H1 (cell line): ENCODE data around the gene ZBTB4. TPM values are rescaled to one million over a fixed set of nuclear protein-coding genes. Genes with fewer than 3 reads are reported as not detected.

Experiments used
- CTCF ChIA-PET: fragments of 300-600 bp; sonication (Branson Sonifier 250); formaldehyde crosslinking; loops from one replicate; lab custom pipeline; 2021; ENCODE audit not compliant: partially characterized antibody; lab: Charles Lee
- POLR2A ChIA-PET: fragments of 300-600 bp; sonication (Branson Sonifier 250); formaldehyde crosslinking; loops from one replicate; lab custom pipeline; 2021; ENCODE audit warnings: inconsistent platforms; ENCODE audit not compliant: partially characterized antibody; lab: Charles Lee
- DNase-seq, 2 experiments: peaks; one replicate each; pipeline versions ENCODE4 v3.0.0 to v3.0.0-alpha.2; 2010 to 2022; ENCODE audit warnings: low spot score in 2 of 2, low read depth in 1 of 2, mixed read lengths in 1 of 2
- FAIRE-seq: peaks from 2 replicates; lab custom pipeline; 2011; peaks lifted over from hg19 to GRCh38; lab: Jason Lieb, UNC
- H2AFZ ChIP-seq: 2 replicates; pipeline ENCODE4 v1.8.1; 2012; ENCODE audit warnings: low read length, inconsistent platforms
- H2AK5ac ChIP-seq: 2 replicates; pipeline ENCODE4 v1.6.1; 2013; ENCODE audit warnings: low read depth, low read length
- H2BK120ac ChIP-seq: replicated peaks from 2 replicates; pipeline ENCODE3; 2013; ENCODE audit warnings: low read depth, low read length, inconsistent platforms
- H2BK12ac ChIP-seq: 2 replicates; pipeline ENCODE4 v1.6.1; 2013; ENCODE audit warnings: low read depth, low read length
- H2BK15ac ChIP-seq: 2 replicates; pipeline ENCODE4 v1.6.1; 2013; ENCODE audit warnings: low read length
- H2BK20ac ChIP-seq: 2 replicates; pipeline ENCODE4 v1.6.1; 2013; ENCODE audit warnings: low read length
- H2BK5ac ChIP-seq: 2 replicates; pipeline ENCODE4 v1.6.1; 2013; ENCODE audit warnings: low read depth, low read length
- H3K14ac ChIP-seq: 2 replicates; pipeline ENCODE4 v1.6.1; 2013; ENCODE audit warnings: inconsistent platforms; ENCODE audit not compliant: insufficient read length
- H3K18ac ChIP-seq: 2 replicates; pipeline ENCODE4 v1.6.1; 2013; ENCODE audit warnings: low read length; ENCODE audit errors: extremely low read depth
- H3K23ac ChIP-seq: 2 replicates; pipeline ENCODE4 v1.6.1; 2013; ENCODE audit warnings: inconsistent platforms; ENCODE audit not compliant: insufficient read length
- H3K23me2 ChIP-seq: 2 replicates; pipeline ENCODE4 v1.6.1; 2013; ENCODE audit warnings: low read depth, low read length
- H3K27ac ChIP-seq: 2 replicates; pipeline ENCODE4 v1.6.1; 2011; ENCODE audit warnings: low read depth, low read length, inconsistent platforms
- H3K27me3 ChIP-seq, 4 experiments: replicated peaks in 1 of 4; 1 replicate in 1 of 4; 2 replicates in 3 of 4; pipeline versions ENCODE4 v1.6.1 to v1.8.1; 2011 to 2013; ENCODE audit warnings: low read length in 3 of 4, mild to moderate bottlenecking in 3 of 4, inconsistent platforms in 2 of 4, mixed read lengths in 2 of 4, moderate library complexity in 1 of 4; ENCODE audit not compliant: control insufficient read depth in 3 of 4, insufficient read depth in 3 of 4; ENCODE audit errors: extremely low read depth in 1 of 4
- H3K36me3 ChIP-seq, 4 experiments: 2 replicates each; pipeline versions ENCODE4 v1.6.1 to v1.8.1; 2011 to 2013; ENCODE audit warnings: mild to moderate bottlenecking in 4 of 4, low read length in 3 of 4, moderate library complexity in 2 of 4, control low read depth in 1 of 4, inconsistent platforms in 1 of 4; ENCODE audit not compliant: insufficient read depth in 4 of 4, control insufficient read depth in 2 of 4
- H3K4ac ChIP-seq: replicated peaks from 2 replicates; pipeline ENCODE3; 2013; ENCODE audit warnings: low read length, low read depth, mixed read lengths, inconsistent platforms; ENCODE audit not compliant: insufficient read length
- H3K4me1 ChIP-seq, 4 experiments: replicated peaks in 1 of 4; 1 replicate in 1 of 4; 2 replicates in 3 of 4; pipeline versions ENCODE4 v1.6.1 to v1.8.1; 2011 to 2013; ENCODE audit warnings: low read length in 3 of 4, inconsistent platforms in 2 of 4, mixed read lengths in 1 of 4; ENCODE audit not compliant: insufficient read depth in 4 of 4, control insufficient read depth in 3 of 4
- H3K4me2 ChIP-seq, 2 experiments: 2 replicates each; pipeline versions ENCODE4 v1.6.1 to v1.8.1; 2011 to 2013; ENCODE audit warnings: low read depth in 2 of 2, low read length in 2 of 2, control low read depth in 1 of 2, inconsistent platforms in 1 of 2, mild to moderate bottlenecking in 1 of 2; ENCODE audit not compliant: insufficient read depth in 1 of 2
- H3K4me3 ChIP-seq, 4 experiments: fragments of 200-600, 300-600 bp in 1 of 4; sonication (generic), shearing (Covaris generic), sonication (Bioruptor Twin) in 1 of 4; 2 replicates each; pipeline versions ENCODE4 v1.5.1 to v1.8.1; 2011 to 2016; ENCODE audit warnings: low read length in 4 of 4, low read depth in 3 of 4, control low read depth in 2 of 4, inconsistent platforms in 2 of 4, mild to moderate bottlenecking in 2 of 4, mixed read lengths in 1 of 4, moderate library complexity in 1 of 4; ENCODE audit not compliant: insufficient read depth in 2 of 4; ENCODE audit errors: extremely low read depth in 1 of 4
- H3K56ac ChIP-seq: replicated peaks from 2 replicates; pipeline ENCODE3; 2013; ENCODE audit warnings: low read depth, mild to moderate bottlenecking, mixed read lengths, low read length, inconsistent platforms; ENCODE audit not compliant: insufficient read length
- H3K79me1 ChIP-seq: 2 replicates; pipeline ENCODE4 v1.6.1; 2013; ENCODE audit warnings: low read depth, low read length, control low read depth
- H3K79me2 ChIP-seq, 2 experiments: 2 replicates each; pipeline versions ENCODE4 v1.6.1 to v1.8.1; 2012 to 2013; ENCODE audit warnings: low read length in 2 of 2, mild to moderate bottlenecking in 2 of 2, inconsistent platforms in 1 of 2; ENCODE audit not compliant: insufficient read depth in 2 of 2, control insufficient read depth in 1 of 2
- H3K9ac ChIP-seq, 4 experiments: replicated peaks in 1 of 4; 1 replicate in 1 of 4; 2 replicates in 3 of 4; pipeline versions ENCODE4 v1.6.1 to v1.8.1; 2011 to 2013; ENCODE audit warnings: low read depth in 3 of 4, low read length in 3 of 4, control low read depth in 2 of 4, mild to moderate bottlenecking in 2 of 4, moderate library complexity in 2 of 4, inconsistent platforms in 1 of 4; ENCODE audit errors: extremely low read depth in 1 of 4
- H3K9me3 ChIP-seq, 2 experiments: 2 replicates each; pipeline versions ENCODE4 v1.6.1 to v1.8.1; 2012 to 2013; ENCODE audit warnings: mild to moderate bottlenecking in 2 of 2, moderate library complexity in 2 of 2, control low read depth in 1 of 2, inconsistent platforms in 1 of 2, low read depth in 1 of 2, low read length in 1 of 2, mixed read lengths in 1 of 2; ENCODE audit not compliant: insufficient read depth in 2 of 2
- H4K20me1 ChIP-seq, 2 experiments: replicated peaks in 1 of 2; 2 replicates each; pipeline versions ENCODE3 to v1.8.1; 2011 to 2013; ENCODE audit warnings: inconsistent platforms in 2 of 2, low read length in 2 of 2, mild to moderate bottlenecking in 1 of 2; ENCODE audit not compliant: insufficient read depth in 2 of 2, control insufficient read depth in 1 of 2
- H4K5ac ChIP-seq: 2 replicates; pipeline ENCODE4 v1.6.1; 2013; ENCODE audit warnings: low read length, low read depth, mixed read lengths, inconsistent platforms; ENCODE audit not compliant: insufficient read length
- H4K8ac ChIP-seq: 2 replicates; pipeline ENCODE4 v1.8.0; 2013; ENCODE audit warnings: mild to moderate bottlenecking, moderate library complexity, low read length, inconsistent platforms; ENCODE audit not compliant: insufficient read depth; ENCODE audit errors: extremely low read depth
- H4K91ac ChIP-seq: replicated peaks from 2 replicates; pipeline ENCODE3; 2013; ENCODE audit warnings: low read length, mixed read lengths, inconsistent platforms; ENCODE audit not compliant: insufficient read length
- JUN ChIP-seq: IDR thresholded peaks from 2 replicates; pipeline ENCODE4 v1.6.1; 2011; ENCODE audit warnings: low read depth, mild to moderate bottlenecking, improper control_type of control experiment, low read length
- WGBS, 2 experiments: shearing (Covaris generic) in 1 of 2; methylation state at CpG; one replicate each; pipeline versions ENCODE4 v1.1.6 to v1.1.7; 2013 to 2015; ENCODE audit warnings: low lambda C conversion rate in 2 of 2, mixed read lengths in 2 of 2, inconsistent platforms in 1 of 2, low coverage in 1 of 2, missing lambda C conversion rate in 1 of 2; ENCODE audit not compliant: insufficient replicate concordance in 2 of 2, insufficient coverage in 1 of 2, insufficient read length in 1 of 2; ENCODE audit errors: extremely low coverage in 1 of 2, missing lambda C conversion rate in 1 of 2; 5-methylcytosine and 5-hydroxymethylcytosine counted together
- polyA plus RNA-seq, 7 experiments: library from polyadenylated mRNA; depleted of rRNA in 3 of 7; stranded (reverse) in 5 of 7; unstranded in 2 of 7; fragments of >200 nt in 5 of 7; fragments of 200-250 nt in 2 of 7; gene quantifications; 1 replicate in 5 of 7; 2 replicates in 1 of 7; 4 replicates in 1 of 7; pipeline versions ENCODE4 v1.2.1 to v1.2.3, GENCODE V29; 2011 to 2013; ENCODE audit warnings: missing spikeins in 2 of 7, mixed read lengths in 2 of 7
- total RNA-seq: library from RNA; stranded (reverse); fragmentation: NEBNext Ultra II Directional; extraction: Animal tissue kit (Norgen Biotek cat#: 25700); gene quantifications from 2 replicates; pipeline ENCODE4 v1.2.1, GENCODE V29; 2021

Gene ZBTB4
- total and polyA plus RNA-seq, 2 of the 8 experiments (the other 6 are each of a cell fraction or from before 2014, with no cell fraction given): 5.9 to 10.1 TPM

DNA sequence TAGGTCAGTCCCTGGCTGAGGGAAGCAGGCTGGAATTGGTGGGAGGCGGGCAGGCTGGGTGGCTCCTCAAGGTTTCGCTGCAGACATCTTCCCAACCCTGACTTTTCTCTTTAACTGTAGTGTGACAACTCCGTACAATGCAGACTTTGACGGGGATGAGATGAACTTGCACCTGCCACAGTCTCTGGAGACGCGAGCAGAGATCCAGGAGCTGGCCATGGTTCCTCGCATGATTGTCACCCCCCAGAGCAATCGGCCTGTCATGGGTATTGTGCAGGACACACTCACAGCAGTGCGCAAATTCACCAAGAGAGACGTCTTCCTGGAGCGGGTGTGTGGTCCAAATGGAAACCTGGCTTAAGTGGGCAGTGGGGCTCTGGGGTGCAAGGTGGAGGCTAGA, 19.7 kb upstream of the ZBTB4 start:
- CTCF ChIA-PET: interaction anchor here (0.9 to 7.0 kb wide), 5 partner anchors 10 to 143 kb away, joined by 3 to 82 read pairs (median 3); no protein-coding TSS in a partner anchor
- Histone ChIP-seq H3K56ac (no peak overlapping the region), H3K4me3 (no peak overlapping the region), H2BK15ac (no peak overlapping the region), H3K79me1 (peaks cover 8% of the 10 kb centered on the region), H3K23ac (no peak overlapping the region), H3K23me2 (no peaks in the 10 kb centered on the region), H3K9ac (no peak overlapping the region), H3K18ac (no peak overlapping the region), H4K8ac (no peak overlapping the region), H2BK5ac (no peak overlapping the region), H3K4me1 (no peaks in the 10 kb centered on the region), H2BK20ac (no peak overlapping the region), H3K4ac (no peak overlapping the region), H2AFZ (no peak overlapping the region), H3K27me3 (no peaks in the 10 kb centered on the region), H2AK5ac (no peak overlapping the region), H4K91ac (no peak overlapping the region), H3K9me3 (no peaks in the 10 kb centered on the region), H3K27ac (no peak overlapping the region), H3K79me2 (peaks cover 0 to 17% of the 10 kb centered on the region in 2 experiments; a peak in 2 of 4 replicates), H3K4me2 (no peak overlapping the region), H3K14ac (no peak overlapping the region), H3K36me3 (peaks cover 63 to 88% (median 79%) of the 10 kb centered on the region in 4 experiments), H2BK12ac (no peak overlapping the region), H4K20me1 (peaks cover 14 to 23% of the 10 kb centered on the region in 2 experiments), H4K5ac (no peak overlapping the region), H2BK120ac (no peak overlapping the region)
- no peak for FAIRE-seq
- 83% methylated on average over 10 of the region's 11 CpGs; no CpG with 5 or more reads in 1 of the 2 experiments for WGBS, 2 experiments
- POLR2A ChIA-PET: interaction anchor here (1.2 to 6.3 kb wide), 4 partner anchors 9 to 17 kb away, joined by 3 to 58 read pairs (median 12); partner anchors contain the start of gene POLR2A
- DNase-seq: no peak
- no peak for TF ChIP-seq JUN
